Erythroblast (primary cell): Measurements from ENCODE around the gene GNMT.

Experiments used
- GATA1 ChIP-seq: IDR thresholded peaks from 2 replicates; pipeline ENCODE4 v1.6.1; 2011; ENCODE audit warnings: low read depth, mild to moderate bottlenecking, control low read depth, low read length, moderate library complexity
- POLR2A ChIP-seq: IDR thresholded peaks from 2 replicates; pipeline ENCODE4 v1.6.1; 2011; ENCODE audit warnings: mild to moderate bottlenecking, low read length

GRCh38 chr6:42968783-42969182, 8.2 kb downstream of the GNMT start:
- TF ChIP-seq POLR2A (no peak), GATA1 (no peak)
